ENCODE data around the gene TES. TPM values are rescaled to one million over a fixed set of nuclear protein-coding genes. Genes with fewer than 3 reads are reported as not detected.

The TES gene
- total and polyA plus RNA-seq, 12 donors, result 9.4 to 38.5 (median 16.9) TPM

- TF ChIP-seq CTCF (IDR thresholded peaks at IDR 0.05), result no peak
- Histone ChIP-seq H3K9me3 (no peaks in the 10 kb centered on the region), H3K27me3 (no peaks in the 10 kb centered on the region), H3K27ac (no peak overlapping the region), H3K4me1 (peaks cover 9 to 42% (median 25%) of the 10 kb centered on the region in 9 donors), H3K4me3 (no peak overlapping the region), H3K36me3 (no peaks in the 10 kb centered on the region)
- intact Hi-C loops (cut with DNase I), result loop anchor here in 4 of 10 donors (10.0 kb wide), 3 partner anchors 85 to 535 kb away; no protein-coding TSS in a partner anchor
- WGBS, 2 donors, result 95 to 97% methylated on average over 4 of the region's 4 CpGs
- ATAC-seq (no peak), DNase-seq (no peak)
These were observed 59.1 kb downstream of the TES start for GRCh38 chr7:116269466-116269865.

- no peak for TF ChIP-seq CTCF (IDR thresholded peaks at IDR 0.05)
- H3K4me1 ChIP-seq, result peaks cover 9 to 42% (median 25%) of the 10 kb centered on the region in 9 donors
- WGBS, 2 donors, result 42 to 45% methylated on average over 5 of the region's 5 CpGs
These were observed 61.0 kb downstream of the TES start for GRCh38 chr7:116271161-116271913.

GRCh38 chr7:116271963-116272886, 61.9 kb downstream of the TES start:
- TF ChIP-seq CTCF (IDR thresholded peaks at IDR 0.05), result no peak
- peak in 1 of 2 donors; percentile 59 for DNase-seq
- Histone ChIP-seq H3K36me3 (no peaks in the 10 kb centered on the region), H3K27me3 (no peaks in the 10 kb centered on the region), H3K4me1 (peaks cover 9 to 43% (median 27%) of the 10 kb centered on the region in 9 donors), H3K27ac (peak overlapping the region; percentile 19 to 77 (median 62)), H3K9me3 (no peaks in the 10 kb centered on the region), H3K4me3 (no peak overlapping the region)
- peak; percentile 83 to 99 (median 94) for ATAC-seq
- intact Hi-C loops (cut with DNase I), result loop anchor here in 5 of 10 donors (5.0 kb wide), 4 partner anchors 45 to 255 kb away; partner anchors contain the start of gene CAV1 (in 1 of the 5)
- WGBS, 2 donors, result 19 to 35% methylated on average over 4 of the region's 4 CpGs

More at GRCh38 chr7:116271161-116271913, 61.0 kb downstream of the TES start:
- Histone ChIP-seq H3K27ac (peak overlapping the region; percentile 19 to 77 (median 62)), H3K4me3 (peak overlapping the region in 1 of 10 donors; percentile 17), H3K9me3 (no peaks in the 10 kb centered on the region), H3K36me3 (no peaks in the 10 kb centered on the region), H3K27me3 (no peaks in the 10 kb centered on the region)
- DNase-seq (no peak), ATAC-seq (peak; percentile 5 to 63 (median 38))
- intact Hi-C loops (cut with DNase I), result loop anchor here in 5 of 10 donors (5.0 kb wide), 4 partner anchors 46 to 256 kb away; partner anchors contain the start of gene CAV1 (in 1 of the 5)
